Measurements from ENCODE around the gene CFAP119.

The CFAP119 gene

GRCh38 chr16:30782486-30783279 lies 20.8 kb upstream of the CFAP119 start:
- no peak for DNase-seq (ENCODE audit: low read depth, low spot score)

GRCh38 chr16:30780549-30780948 lies 18.7 kb upstream of the CFAP119 start:
- no peak for DNase-seq (ENCODE audit: low read depth, low spot score)

- DNase-seq (ENCODE audit: low read depth, low spot score): no peak
Measured at GRCh38 chr16:30780021-30780420, 18.2 kb upstream of the CFAP119 start.

GRCh38 chr16:30779596-30779995 lies 17.7 kb upstream of the CFAP119 start:
- no peak for DNase-seq (ENCODE audit: low read depth, low spot score)

- no peak for DNase-seq (ENCODE audit: low read depth, low spot score)
Measured at GRCh38 chr16:30778549-30779244, 16.8 kb upstream of the CFAP119 start.

GRCh38 chr16:30777591-30778297 lies 15.9 kb upstream of the CFAP119 start:
- DNase-seq (ENCODE audit: low read depth, low spot score): no peak

GRCh38 chr16:30775392-30776188 lies 13.7 kb upstream of the CFAP119 start:
- peak; percentile 40 for DNase-seq (ENCODE audit: low read depth, low spot score)

- no peak for DNase-seq (ENCODE audit: low read depth, low spot score)
Measured at GRCh38 chr16:30775131-30775391, 13.2 kb upstream of the CFAP119 start.

- no peak for DNase-seq (ENCODE audit: low read depth, low spot score)
Measured at GRCh38 chr16:30774367-30775130, 12.7 kb upstream of the CFAP119 start.

- no peak for DNase-seq (ENCODE audit: low read depth, low spot score)
Measured at GRCh38 chr16:30773826-30774225, 12.0 kb upstream of the CFAP119 start.

- no peak for DNase-seq (ENCODE audit: low read depth, low spot score)
Measured at GRCh38 chr16:30771726-30772125, 9.9 kb upstream of the CFAP119 start.

- DNase-seq (ENCODE audit: low read depth, low spot score): no peak
Measured at GRCh38 chr16:30769379-30770089, 7.7 kb upstream of the CFAP119 start.

- no peak for DNase-seq (ENCODE audit: low read depth, low spot score)
Measured at GRCh38 chr16:30768583-30769181, 6.8 kb upstream of the CFAP119 start.

GRCh38 chr16:30767767-30768465 lies 6.1 kb upstream of the CFAP119 start:
- no peak for DNase-seq (ENCODE audit: low read depth, low spot score)

GRCh38 chr16:30766933-30767284 lies 5.0 kb upstream of the CFAP119 start:
- DNase-seq (ENCODE audit: low read depth, low spot score): no peak

GRCh38 chr16:30766206-30766932 lies 4.5 kb upstream of the CFAP119 start:
- DNase-seq (ENCODE audit: low read depth, low spot score): no peak

GRCh38 chr16:30764816-30765465 lies 3.1 kb upstream of the CFAP119 start:
- DNase-seq (ENCODE audit: low read depth, low spot score): no peak

GRCh38 chr16:30764086-30764485 lies 2.2 kb upstream of the CFAP119 start:
- no peak for DNase-seq (ENCODE audit: low read depth, low spot score)
